Mesendoderm (in vitro differentiated cells): ENCODE results near the gene PCNA.

ENCODE experiments used
- DNase-seq: peaks from one replicate; pipeline ENCODE4 v3.0.0; 2013
- H2AK5ac ChIP-seq: 2 replicates; pipeline ENCODE4 v1.6.1; 2013; ENCODE audit warnings: low read length, inconsistent platforms
- H2BK120ac ChIP-seq: 2 replicates; pipeline ENCODE4 v1.6.1; 2013; ENCODE audit warnings: low read depth, mild to moderate bottlenecking, low read length, moderate library complexity, mixed read lengths
- H2BK15ac ChIP-seq: replicated peaks from 2 replicates; pipeline ENCODE4 v1.6.1; 2013; ENCODE audit warnings: low read depth, mild to moderate bottlenecking, moderate library complexity
- H2BK5ac ChIP-seq: 2 replicates; pipeline ENCODE4 v1.6.1; 2013; ENCODE audit warnings: low read length, inconsistent platforms
- H3K18ac ChIP-seq: 2 replicates; pipeline ENCODE4 v1.6.1; 2013; ENCODE audit warnings: mild to moderate bottlenecking, low read length, mixed read lengths
- H3K23ac ChIP-seq: one replicate; pipeline ENCODE4 v1.6.1; 2013; ENCODE audit warnings: low read length
- H3K27ac ChIP-seq: 2 replicates; pipeline ENCODE4 v1.5.1; 2013; ENCODE audit warnings: low read depth, mild to moderate bottlenecking, inconsistent platforms, low read length, moderate library complexity
- H3K27me3 ChIP-seq: 2 replicates; pipeline ENCODE4 v1.6.1; 2013; ENCODE audit warnings: low read length, control low read depth, mild to moderate bottlenecking, inconsistent platforms; ENCODE audit not compliant: insufficient read depth, poor library complexity
- H3K36me3 ChIP-seq: 2 replicates; pipeline ENCODE4 v1.6.1; 2013; ENCODE audit warnings: low read length, inconsistent platforms; ENCODE audit not compliant: control insufficient read depth, insufficient read depth
- H3K4ac ChIP-seq: one replicate; pipeline ENCODE4 v1.6.1; 2013; ENCODE audit warnings: low read depth, mild to moderate bottlenecking, low read length, moderate library complexity
- H3K4me1 ChIP-seq: 2 replicates; pipeline ENCODE4 v1.6.1; 2013; ENCODE audit warnings: low read depth, low read length, inconsistent platforms; ENCODE audit not compliant: control insufficient read depth
- H3K4me2 ChIP-seq: 2 replicates; pipeline ENCODE4 v1.6.1; 2013; ENCODE audit warnings: low read length
- H3K4me3 ChIP-seq: 2 replicates; pipeline ENCODE4 v1.5.1; 2013; ENCODE audit warnings: mild to moderate bottlenecking, low read length
- H3K56ac ChIP-seq: one replicate; pipeline ENCODE4 v1.6.1; 2013; ENCODE audit warnings: low read length
- H3K79me1 ChIP-seq: 2 replicates; pipeline ENCODE4 v1.6.1; 2013; ENCODE audit warnings: low read length, inconsistent platforms
- H3K79me2 ChIP-seq: 2 replicates; pipeline ENCODE4 v1.6.1; 2013; ENCODE audit warnings: mild to moderate bottlenecking, low read length; ENCODE audit not compliant: control insufficient read depth, insufficient read depth
- H3K9ac ChIP-seq: 2 replicates; pipeline ENCODE4 v1.6.1; 2013; ENCODE audit warnings: low read length, inconsistent platforms
- H4K5ac ChIP-seq: one replicate; pipeline ENCODE4 v1.6.1; 2013; ENCODE audit warnings: low read length
- H4K8ac ChIP-seq: one replicate; pipeline ENCODE4 v1.6.1; 2013; ENCODE audit warnings: low read depth, mild to moderate bottlenecking, control low read depth, low read length, moderate library complexity
- WGBS: extraction: QIAGEN DNeasy Blood & Tissue Kit; methylation state at CpG from one replicate; pipeline ENCODE4 v1.1.7; 2013; ENCODE audit warnings: low lambda C conversion rate, missing lambda C conversion rate; ENCODE audit not compliant: insufficient coverage; ENCODE audit errors: extremely low coverage; 5-methylcytosine and 5-hydroxymethylcytosine counted together

PCNA gene

GRCh38 chr20:5118220-5119142, 1.3 kb downstream of the PCNA start:
- no peak overlapping the region for H4K8ac ChIP-seq
- H3K4ac ChIP-seq, result no peak overlapping the region
- H3K79me2 ChIP-seq, result peaks cover 36% of the 10 kb centered on the region
- H3K27me3 ChIP-seq, result no peaks in the 10 kb centered on the region
- DNase-seq, result no peak
- peak overlapping the region; percentile 6 for H3K18ac ChIP-seq
- WGBS, result no CpG with 5 or more reads among the region's 23 CpGs
- no peaks in the 10 kb centered on the region for H3K4me1 ChIP-seq
- no peak overlapping the region for H2BK120ac ChIP-seq
- peak overlapping the region; percentile 6 for H3K4me2 ChIP-seq
- H3K36me3 ChIP-seq, result peaks cover 11% of the 10 kb centered on the region
- peak overlapping the region; percentile 63 for H3K4me3 ChIP-seq
- peak overlapping the region; percentile 13 for H3K27ac ChIP-seq
- no peak overlapping the region for H2BK15ac ChIP-seq
- H2BK5ac ChIP-seq, result no peak overlapping the region
- H4K5ac ChIP-seq, result no peak overlapping the region
- H3K9ac ChIP-seq, result peak overlapping the region; percentile 100
- H3K79me1 ChIP-seq, result peaks cover 3% of the 10 kb centered on the region
- H3K56ac ChIP-seq, result peak overlapping the region; percentile 100
- peak overlapping the region; percentile 72 for H3K23ac ChIP-seq
- H2AK5ac ChIP-seq, result peak overlapping the region; percentile 37

- H3K9ac ChIP-seq, result peak overlapping the region; percentile 43
- no peak overlapping the region for H4K8ac ChIP-seq
- no peak overlapping the region for H4K5ac ChIP-seq
- peaks cover 6% of the 10 kb centered on the region for H3K79me1 ChIP-seq
- no peak overlapping the region for H3K56ac ChIP-seq
- no peak overlapping the region for H3K4ac ChIP-seq
- H3K27ac ChIP-seq, result no peak overlapping the region
- no peak overlapping the region for H2BK5ac ChIP-seq
- H2BK120ac ChIP-seq, result no peak overlapping the region
- H3K23ac ChIP-seq, result no peak overlapping the region
- peaks cover 42% of the 10 kb centered on the region for H3K79me2 ChIP-seq
- H3K4me1 ChIP-seq, result no peaks in the 10 kb centered on the region
- no peak overlapping the region for H3K4me2 ChIP-seq
- no peaks in the 10 kb centered on the region for H3K27me3 ChIP-seq
- no peak for DNase-seq
- no peak overlapping the region for H3K18ac ChIP-seq
- no peak overlapping the region for H3K4me3 ChIP-seq
- H2BK15ac ChIP-seq, result no peak overlapping the region
- WGBS, result no CpG with 5 or more reads among the region's 3 CpGs
- no peak overlapping the region for H2AK5ac ChIP-seq
- peaks cover 11% of the 10 kb centered on the region for H3K36me3 ChIP-seq
Observed at GRCh38 chr20:5116875-5117274, 2.9 kb downstream of the PCNA start.

- DNase-seq, result no peak
- Histone ChIP-seq H3K23ac (no peak overlapping the region), H4K8ac (no peak overlapping the region), H3K9ac (no peak overlapping the region), H3K56ac (no peak overlapping the region), H2BK5ac (no peak overlapping the region), H2AK5ac (no peak overlapping the region), H3K27ac (no peak overlapping the region), H3K4ac (no peak overlapping the region), H3K4me3 (no peak overlapping the region), H3K18ac (no peak overlapping the region), H4K5ac (no peak overlapping the region), H3K27me3 (no peaks in the 10 kb centered on the region), H3K79me2 (peaks cover 41% of the 10 kb centered on the region), H3K79me1 (peaks cover 6% of the 10 kb centered on the region), H3K4me1 (no peaks in the 10 kb centered on the region), H3K36me3 (peaks cover 11% of the 10 kb centered on the region), H2BK120ac (no peak overlapping the region), H2BK15ac (no peak overlapping the region), H3K4me2 (no peak overlapping the region)
- WGBS, result no CpG with 5 or more reads among the region's 3 CpGs
Observed at GRCh38 chr20:5114403-5114802, 5.4 kb downstream of the PCNA start.

- Histone ChIP-seq H4K5ac (no peak overlapping the region), H3K18ac (no peak overlapping the region), H3K4ac (no peak overlapping the region), H2BK15ac (no peak overlapping the region), H3K23ac (no peak overlapping the region), H2BK120ac (no peak overlapping the region), H3K9ac (peak overlapping the region; percentile 85), H3K56ac (peak overlapping the region; percentile 92), H3K79me2 (peaks cover 33% of the 10 kb centered on the region), H3K27me3 (no peaks in the 10 kb centered on the region), H2AK5ac (no peak overlapping the region), H4K8ac (peak overlapping the region; percentile 91), H3K4me2 (peak overlapping the region; percentile 35), H3K36me3 (peaks cover 11% of the 10 kb centered on the region), H2BK5ac (no peak overlapping the region), H3K79me1 (peaks cover 6% of the 10 kb centered on the region), H3K27ac (no peak overlapping the region), H3K4me3 (no peak overlapping the region), H3K4me1 (no peaks in the 10 kb centered on the region)
- WGBS, result no CpG with 5 or more reads among the region's 3 CpGs
- no peak for DNase-seq
Observed at GRCh38 chr20:5113615-5113986, 6.2 kb downstream of the PCNA start.

- Histone ChIP-seq H3K23ac (no peak overlapping the region), H4K8ac (no peak overlapping the region), H3K4ac (no peak overlapping the region), H3K27ac (no peak overlapping the region), H2BK5ac (no peak overlapping the region), H3K56ac (no peak overlapping the region), H3K4me1 (no peaks in the 10 kb centered on the region), H3K79me2 (peaks cover 8% of the 10 kb centered on the region), H3K27me3 (no peaks in the 10 kb centered on the region), H3K9ac (no peak overlapping the region), H3K18ac (no peak overlapping the region), H3K79me1 (peaks cover 3% of the 10 kb centered on the region), H2BK120ac (no peak overlapping the region), H2BK15ac (no peak overlapping the region), H3K36me3 (peaks cover under 1% of the 10 kb centered on the region), H3K4me2 (no peak overlapping the region), H4K5ac (no peak overlapping the region), H2AK5ac (no peak overlapping the region), H3K4me3 (no peak overlapping the region)
- no CpG with 5 or more reads among the region's 5 CpGs for WGBS
- DNase-seq, result no peak
Observed at GRCh38 chr20:5109276-5109675, 10.5 kb downstream of the PCNA start.
